ENCODE results near the gene LGR5.

DNA sequence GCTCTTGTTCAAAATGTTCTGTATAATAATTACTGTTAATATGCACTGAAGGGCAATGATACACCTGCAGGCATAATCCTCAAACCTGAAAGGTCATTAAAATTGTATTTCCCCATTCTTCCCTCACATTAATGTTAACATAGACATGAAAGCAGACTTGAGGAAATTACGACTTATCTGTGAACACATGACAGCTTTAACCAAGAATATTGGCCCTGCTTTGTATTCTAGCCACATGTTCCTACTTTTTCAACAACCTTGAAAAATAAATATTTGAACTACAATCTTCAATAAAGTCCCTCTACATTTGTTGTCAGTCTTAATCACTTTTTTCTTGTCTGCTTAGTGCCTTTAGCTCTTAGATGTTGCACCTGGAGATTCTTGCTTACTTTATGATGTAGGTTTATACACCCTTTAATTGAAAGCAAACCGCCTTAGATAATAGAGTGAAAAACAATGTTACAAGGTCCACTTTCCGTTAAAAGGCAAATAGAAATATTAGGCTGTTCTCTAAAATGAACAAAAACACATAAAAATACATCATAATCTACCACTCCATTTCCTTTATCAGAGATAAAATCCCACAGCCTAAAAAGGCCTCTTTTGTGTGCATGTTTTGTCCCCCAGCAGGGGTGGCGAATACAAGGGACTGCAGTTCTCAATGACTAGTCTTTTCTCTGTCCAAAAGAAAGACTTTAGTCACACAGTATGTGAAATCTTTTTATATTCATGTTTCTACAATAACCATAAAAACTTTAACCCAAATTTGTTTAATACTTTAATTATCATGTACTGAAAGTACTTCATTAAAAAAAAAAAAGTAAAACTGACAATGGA lies 168.1 kb downstream of the LGR5 start:
- TF ChIP-seq CTCF (IDR thresholded peaks at IDR 0.05 in 8 of 11, conservative IDR thresholded peaks at IDR 0.05 in 3 of 11) (no peak), POLR2A (IDR thresholded peaks at IDR 0.05) (no peak)

Data from spleen (tissue), 7 donors.